RWPE1 (cell line): ENCODE data around the gene ZDHHC4.

Experiments
- CTCF ChIA-PET: fragments of 350-600 bp; sonication (Branson Sonifier 250); formaldehyde crosslinking; extraction: SDS; loops from one replicate; lab custom pipeline; 2021; lab: Yijun Ruan, JAX
- POLR2A ChIA-PET: fragments of 400-600 bp; formaldehyde crosslinking; extraction: SDS; loops from one replicate; lab custom pipeline; 2020; ENCODE audit warnings: antibody characterized with exemption; ENCODE audit not compliant: low non-redundant PET; lab: Yijun Ruan, JAX
- DNase-seq: peaks from one replicate; pipeline ENCODE4 v3.0.0; 2012; ENCODE audit warnings: low spot score
- H3K27ac ChIP-seq: fragments of 450-650 bp; 2 replicates; pipeline ENCODE4 v1.5.1; 2017
- CTCF ChIP-seq: fragments of 450-650 bp; conservative IDR thresholded peaks from 2 replicates; pipeline ENCODE4 v1.5.1; 2017; ENCODE audit warnings: low read depth, mild to moderate bottlenecking

Gene ZDHHC4

GRCh38 chr7:6600093-6600492 lies 22.8 kb downstream of the ZDHHC4 start:
- ChIA-PET CTCF (no interaction called here), POLR2A (interaction anchor here (0.9 kb wide), 1 partner anchor 9 kb away, joined by 4 read pairs; no protein-coding TSS in a partner anchor)
- TF ChIP-seq CTCF, result no peak
- DNase-seq, result no peak
- 0 out of 2 replicates have a peak overlapping the region, but pooled peaks have one; percentile 6 for H3K27ac ChIP-seq

- no peak for DNase-seq
- ChIA-PET CTCF (no interaction called here), POLR2A (no interaction called here)
- H3K27ac ChIP-seq, result no peak overlapping the region
- TF ChIP-seq CTCF, result no peak
Observed at GRCh38 chr7:6604458-6604857, 27.2 kb downstream of the ZDHHC4 start.

- DNase-seq, result no peak
- no peak for TF ChIP-seq CTCF
- POLR2A ChIA-PET, result no interaction called here
- no peak overlapping the region for H3K27ac ChIP-seq
- CTCF ChIA-PET, result no interaction called here
Observed at GRCh38 chr7:6606866-6607583, 29.8 kb downstream of the ZDHHC4 start.

- CTCF ChIA-PET, result no interaction called here
Observed at GRCh38 chr7:6607651-6608051, 30.4 kb downstream of the ZDHHC4 start.

GRCh38 chr7:6608081-6608480 lies 30.8 kb downstream of the ZDHHC4 start:
- POLR2A ChIA-PET, result no interaction called here
- DNase-seq, result no peak
- CTCF ChIA-PET, result no interaction called here
- no peak for TF ChIP-seq CTCF
- H3K27ac ChIP-seq, result no peak overlapping the region

More at GRCh38 chr7:6607651-6608051, 30.4 kb downstream of the ZDHHC4 start:
- TF ChIP-seq CTCF, result no peak
- no peak overlapping the region for H3K27ac ChIP-seq
- DNase-seq, result no peak
- POLR2A ChIA-PET, result no interaction called here

GRCh38 chr7:6608794-6609193 lies 31.5 kb downstream of the ZDHHC4 start:
- ChIA-PET CTCF (interaction anchor here (0.6 kb wide), 1 partner anchor 278 kb away, joined by 3 read pairs; no protein-coding TSS in a partner anchor), POLR2A (interaction anchor here (0.6 kb wide), 1 partner anchor 32 kb away, joined by 3 read pairs; no protein-coding TSS in a partner anchor)
- TF ChIP-seq CTCF, result no peak
- no peak overlapping the region for H3K27ac ChIP-seq
- no peak for DNase-seq
